ENCODE data around the gene ZBTB20.
A peak's percentile ranks its signal among the peaks of the same experiment; 100 is the strongest.

The ZBTB20 gene

DNA sequence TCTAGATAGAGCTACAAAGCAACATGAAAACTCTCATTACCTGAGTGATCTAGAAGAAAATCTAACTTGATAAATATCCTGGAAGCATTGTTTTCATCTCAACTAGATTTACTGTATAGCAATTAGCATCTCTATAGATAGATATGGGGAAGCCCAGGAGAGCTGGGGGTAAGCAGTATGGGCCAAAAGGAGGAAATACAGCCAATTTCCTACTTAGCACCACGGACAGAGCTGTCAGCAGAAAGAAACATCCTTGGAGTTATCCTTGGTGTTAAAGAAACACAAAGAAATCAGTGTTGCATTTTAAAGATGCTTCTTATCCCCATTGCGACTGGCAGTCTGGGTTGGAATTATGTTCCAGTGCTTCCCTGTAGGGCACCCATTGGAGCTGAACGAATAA is 727.0 kb downstream of the ZBTB20 start:
- no peak for DNase-seq

DNA sequence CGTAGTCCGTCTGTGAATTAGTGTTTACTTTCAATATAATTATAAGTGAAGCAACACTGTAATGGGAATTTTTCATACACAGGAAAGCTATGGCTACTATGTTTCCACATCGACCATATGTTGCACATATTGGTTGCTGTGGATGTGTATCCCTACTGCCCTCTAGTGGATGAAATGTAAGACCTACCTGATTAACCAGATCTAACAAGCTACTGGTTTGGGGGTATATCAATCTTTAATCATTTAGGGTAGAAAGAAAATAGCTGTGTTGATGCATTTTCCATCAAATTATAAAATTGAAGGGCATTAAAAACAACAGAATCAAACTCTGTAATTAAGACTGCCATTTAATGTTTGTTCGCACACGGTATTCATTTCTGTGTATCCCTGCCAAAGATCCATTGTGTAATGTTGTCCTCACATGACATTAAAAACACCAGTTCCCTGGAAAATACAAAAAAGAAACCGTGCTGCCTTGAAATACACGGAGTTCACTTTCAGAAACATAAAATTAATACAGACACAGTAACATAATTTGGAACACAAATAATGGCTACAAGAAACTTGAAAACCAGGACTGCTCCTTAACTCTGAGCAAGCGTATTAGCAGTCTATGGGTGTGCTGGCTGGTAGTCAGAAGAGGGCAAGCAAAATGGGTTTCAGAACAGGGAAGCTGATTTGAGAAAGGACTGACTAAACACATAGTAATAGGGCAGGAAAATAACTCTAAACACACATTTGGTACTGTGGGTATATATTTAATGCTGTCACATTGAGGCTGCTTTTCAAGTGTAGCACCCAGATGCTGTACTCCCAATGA is 728.2 kb downstream of the ZBTB20 start:
- no peak for DNase-seq

DNA sequence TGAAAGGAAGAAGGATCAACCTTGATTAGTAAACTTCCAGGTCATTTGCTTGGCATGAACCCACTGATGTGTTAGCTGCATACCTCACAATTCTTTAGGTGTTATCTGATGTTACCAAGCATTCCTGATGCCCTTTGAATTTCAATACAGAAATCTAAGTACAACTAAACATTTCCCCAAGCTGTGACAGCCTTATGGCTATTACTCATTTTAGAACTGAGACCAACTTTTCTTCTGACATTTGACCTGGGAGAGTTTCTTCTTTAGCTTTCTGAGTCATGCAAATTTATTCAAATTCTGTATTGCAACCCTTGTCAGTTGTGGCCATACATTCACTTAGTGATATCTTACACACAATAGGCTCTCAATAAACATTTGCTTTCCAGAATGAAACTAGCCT is 729.0 kb downstream of the ZBTB20 start:
- DNase-seq = no peak

DNA sequence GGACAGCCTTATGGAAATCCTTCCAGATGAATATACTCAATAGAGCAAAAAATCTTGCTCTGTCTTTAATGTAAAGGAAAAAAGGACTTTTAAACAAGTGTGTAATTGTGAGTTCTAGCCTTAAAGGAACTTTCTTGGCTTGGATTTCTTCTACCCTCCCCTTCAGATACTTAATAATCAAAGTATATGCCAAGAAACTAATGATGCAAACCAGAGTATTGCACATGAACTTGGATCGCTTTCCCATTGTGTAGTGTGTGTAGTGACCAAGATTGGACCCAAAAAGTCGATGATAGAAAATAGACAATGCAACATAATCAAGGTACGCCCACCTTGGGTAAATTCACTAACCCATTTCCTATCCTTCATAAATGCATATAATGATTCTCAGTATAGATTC is 729.4 kb downstream of the ZBTB20 start:
- no peak for DNase-seq

DNA sequence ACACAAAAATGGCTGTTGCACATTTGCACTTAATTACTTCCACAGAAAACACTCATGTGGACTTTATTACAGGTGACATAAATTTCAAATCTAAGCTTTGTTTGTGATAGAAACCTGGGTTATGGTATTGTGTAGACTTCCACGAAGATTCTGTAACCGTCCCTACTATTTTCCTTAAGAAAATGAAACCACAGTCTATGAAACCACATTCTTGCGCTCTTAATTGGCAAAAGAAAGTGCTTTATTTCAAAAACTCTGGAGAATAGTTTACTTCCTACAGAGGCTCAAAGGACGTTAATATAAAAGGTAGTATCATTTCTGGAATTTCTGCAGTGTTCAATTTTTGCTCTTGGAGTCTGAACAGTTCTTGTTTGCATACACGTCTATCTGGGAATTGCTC is 729.8 kb downstream of the ZBTB20 start:
- no peak for DNase-seq

DNA sequence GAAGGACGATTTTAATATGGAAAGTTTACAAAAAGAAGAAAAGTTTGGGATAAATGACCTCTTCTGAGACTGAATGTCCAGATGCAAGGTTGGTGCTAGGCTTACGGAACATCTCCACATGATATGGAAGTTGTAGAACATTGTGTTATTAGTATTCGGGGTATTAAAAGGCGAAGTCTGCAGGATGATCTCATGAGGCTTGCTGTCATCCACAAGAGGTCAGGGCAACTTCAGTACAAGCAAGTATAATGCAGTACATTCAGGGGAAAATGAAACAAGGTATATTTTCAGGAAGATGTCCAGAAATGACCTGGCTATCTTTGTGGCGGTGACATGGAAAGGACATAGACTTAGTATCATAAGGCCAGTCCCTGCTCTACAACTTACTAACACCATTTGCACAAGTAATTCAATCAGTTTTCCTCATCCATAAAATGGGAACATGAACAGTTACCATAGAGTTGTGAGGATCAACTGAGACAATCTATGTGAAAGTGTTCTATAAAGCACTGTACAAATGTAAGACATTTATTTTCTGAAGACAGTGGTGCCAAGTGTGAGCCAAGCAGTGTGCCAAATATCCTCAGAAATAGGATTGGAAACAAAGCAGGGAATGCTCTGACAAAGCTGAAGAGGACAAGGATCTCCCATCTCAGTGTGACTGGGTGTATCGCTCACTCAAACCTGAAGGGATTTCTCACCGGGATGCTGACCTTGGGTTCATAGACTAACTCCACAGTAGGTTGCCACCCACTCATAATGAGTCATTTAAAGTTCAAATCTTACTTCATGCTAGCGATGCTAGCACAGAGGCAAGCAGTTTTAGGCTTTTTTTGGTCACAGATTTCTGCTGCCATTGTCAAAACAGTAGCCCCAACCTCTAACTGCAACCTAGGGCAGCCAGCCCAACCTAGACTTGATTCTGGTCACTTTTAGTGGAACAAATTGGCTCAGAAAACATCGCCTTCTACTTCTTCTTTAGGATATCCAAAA is 735.0 kb downstream of the ZBTB20 start:
- DNase-seq = peak; percentile 44

DNA sequence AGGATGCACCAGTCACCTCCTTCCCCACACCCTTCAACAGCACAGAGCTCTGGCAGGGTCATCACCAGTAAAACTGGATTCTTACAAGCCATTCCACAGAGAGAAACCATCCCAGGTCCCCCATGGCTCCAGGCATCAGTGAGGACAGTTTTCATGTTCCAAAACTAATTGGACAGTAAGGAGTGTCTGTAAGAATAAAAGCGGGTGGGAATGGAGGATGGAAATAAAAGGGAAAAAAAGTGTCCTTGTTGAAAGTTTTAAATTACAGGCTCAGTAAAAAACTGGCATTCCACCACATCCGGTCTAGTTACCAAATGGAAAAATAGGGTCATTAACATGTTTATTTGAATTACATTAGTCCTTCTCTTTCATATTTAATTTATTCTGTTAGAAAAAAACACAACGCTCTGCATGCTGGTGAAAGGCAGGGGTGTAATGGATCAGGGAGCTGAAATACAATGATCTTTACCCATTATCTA is 735.9 kb downstream of the ZBTB20 start:
- no peak for DNase-seq

DNA sequence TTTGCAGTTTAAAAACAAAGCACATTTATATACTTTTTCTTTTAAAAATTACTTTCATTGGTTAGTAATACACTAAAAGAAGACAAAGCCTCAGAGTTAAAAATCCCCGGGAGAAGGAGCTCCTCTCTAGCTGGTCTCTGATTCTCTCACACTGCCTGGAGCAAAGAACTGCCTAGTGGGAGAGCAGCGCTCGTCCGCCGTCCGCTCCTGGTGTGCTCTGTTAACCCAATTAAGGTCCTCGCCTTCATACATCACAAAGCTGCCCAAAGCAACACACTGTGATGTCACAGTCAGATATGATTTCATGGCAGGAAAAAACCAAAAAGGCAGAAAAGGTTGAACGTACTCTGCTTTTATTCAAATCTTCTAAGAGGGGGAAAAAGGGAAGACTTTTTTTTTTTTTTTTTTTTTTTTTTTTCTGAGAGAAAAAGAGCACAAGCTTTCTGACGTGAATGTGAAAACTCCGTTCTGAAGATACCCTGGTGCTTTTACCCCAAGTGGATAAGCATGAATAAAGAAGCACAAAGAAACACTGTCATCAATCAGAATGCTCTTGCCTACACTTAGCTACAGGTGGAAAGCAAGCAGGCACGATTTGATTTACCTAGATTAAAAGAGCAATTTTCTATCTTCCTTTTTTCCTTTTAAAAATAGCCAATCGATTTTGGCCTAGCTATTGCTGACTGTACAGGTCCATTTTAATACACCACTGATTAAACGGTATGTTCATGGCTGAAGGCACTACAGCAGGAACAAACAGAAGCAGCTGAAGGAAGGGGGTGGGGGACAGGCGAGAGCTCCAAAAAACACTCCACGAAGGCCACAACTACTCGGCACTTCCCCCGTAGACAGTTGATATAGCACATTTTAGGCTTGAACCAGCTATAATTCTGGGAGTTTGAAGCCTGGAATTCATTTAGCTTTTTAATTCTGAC is 738.1 kb downstream of the ZBTB20 start:
- no peak for DNase-seq

DNA sequence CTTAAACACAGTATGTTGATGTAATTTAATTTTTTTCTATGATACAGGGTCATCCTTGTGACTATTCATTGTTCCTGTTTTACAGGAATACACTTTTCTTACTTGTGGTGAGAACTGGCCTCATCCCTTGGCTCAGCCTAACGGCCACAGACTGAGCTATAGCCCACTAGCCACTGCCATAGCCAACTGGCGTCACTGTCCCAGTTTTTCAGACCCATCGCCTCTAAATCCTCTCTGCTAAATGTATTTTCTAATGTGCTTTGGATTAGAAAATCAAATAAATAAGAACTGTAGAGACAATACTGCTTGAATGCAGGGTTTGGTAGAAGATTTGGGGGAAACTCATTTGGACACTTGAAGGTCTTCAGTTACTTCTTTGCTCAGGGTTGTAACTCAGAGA is 740.2 kb downstream of the ZBTB20 start:
- no peak for DNase-seq

DNA sequence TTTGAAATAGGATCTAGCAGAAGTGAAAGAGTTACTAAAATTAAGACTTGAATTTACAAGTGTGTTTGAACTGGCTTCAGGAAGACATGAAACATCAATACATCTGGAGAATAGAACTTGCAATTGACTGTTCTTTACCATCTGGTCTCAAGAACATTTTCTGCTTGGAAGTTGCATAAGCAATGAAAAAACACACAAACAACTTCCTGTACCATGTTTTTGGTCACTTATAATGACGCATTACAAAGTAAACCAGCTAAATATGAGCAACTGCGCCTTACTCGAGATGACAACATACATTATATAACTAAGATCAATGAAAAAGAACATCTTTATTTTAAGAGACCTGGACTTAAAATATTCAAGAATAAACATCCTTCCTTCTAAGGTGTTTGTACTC is 740.8 kb downstream of the ZBTB20 start:
- DNase-seq = no peak

DNA sequence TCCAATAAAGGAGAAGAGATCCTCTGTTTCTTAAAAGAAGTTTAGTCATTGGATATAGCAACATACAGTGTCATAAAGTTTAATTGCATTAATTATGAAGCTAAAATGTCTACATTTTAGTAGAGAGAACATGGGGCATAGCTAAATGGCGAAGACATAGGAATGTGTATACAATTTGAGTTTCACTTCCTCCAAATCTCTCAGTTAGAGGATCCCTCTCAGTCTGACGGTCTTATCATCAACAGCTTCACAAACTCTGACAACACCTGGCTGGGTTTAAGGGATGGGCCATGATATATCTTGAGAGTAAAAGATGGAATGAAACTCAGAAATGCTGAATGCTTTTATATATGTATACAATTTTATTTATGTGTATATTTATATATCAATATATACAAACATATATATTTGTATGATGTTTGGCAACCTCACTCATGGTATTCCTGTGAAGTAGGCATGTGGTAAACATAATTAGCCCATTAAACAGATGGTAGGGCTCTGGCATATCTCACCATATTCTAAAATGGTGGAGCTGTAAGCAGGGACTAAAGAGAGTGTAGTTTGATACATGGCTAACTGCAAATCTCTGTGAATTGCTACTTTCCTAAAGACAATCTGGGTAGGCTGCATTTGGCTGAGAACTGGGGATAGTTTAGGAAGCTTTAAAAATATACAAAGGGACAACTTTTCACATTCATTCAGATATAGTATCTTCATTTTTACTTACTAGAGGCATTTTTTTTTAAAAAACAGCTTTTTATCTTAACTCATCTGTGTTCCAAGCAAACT is 741.7 kb downstream of the ZBTB20 start:
- no peak for DNase-seq

DNA sequence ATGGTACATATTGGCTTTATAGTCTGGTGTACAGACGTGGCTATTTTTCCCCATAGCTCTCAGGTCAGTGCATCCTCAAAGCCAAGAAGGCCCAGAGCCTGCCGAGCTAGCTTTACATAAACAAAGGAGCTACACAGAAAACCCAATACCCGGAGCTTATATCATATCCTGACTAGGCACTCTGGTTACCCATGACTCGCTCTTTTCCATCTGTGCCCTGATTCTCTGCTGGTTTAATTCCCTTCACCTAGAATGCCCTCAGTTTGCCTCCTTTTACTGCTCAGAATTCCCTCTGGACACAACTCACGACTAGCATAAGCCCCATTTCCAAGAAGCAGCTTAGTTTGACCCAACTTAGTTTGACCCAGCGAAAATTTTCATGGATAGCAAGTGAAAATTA is 742.5 kb downstream of the ZBTB20 start:
- no peak for DNase-seq

DNA sequence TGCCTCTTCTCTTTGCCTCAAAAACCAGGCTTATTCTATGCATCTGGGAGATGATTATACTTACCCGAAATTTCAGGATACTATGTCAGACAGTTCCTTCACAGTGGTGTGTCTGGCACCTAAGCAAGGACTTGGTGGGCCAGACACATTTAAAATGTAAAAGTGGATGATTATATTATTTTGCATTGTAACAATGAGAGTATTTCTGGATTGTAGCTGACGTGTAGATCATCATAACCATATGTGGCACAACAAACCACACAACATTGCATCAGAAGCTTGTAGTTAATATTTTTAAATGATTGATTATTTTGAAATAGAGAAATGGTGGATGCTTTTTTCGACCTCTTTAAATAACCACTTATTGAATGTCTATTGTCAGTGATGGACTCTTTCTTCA is 744.2 kb downstream of the ZBTB20 start:
- DNase-seq = no peak

DNA sequence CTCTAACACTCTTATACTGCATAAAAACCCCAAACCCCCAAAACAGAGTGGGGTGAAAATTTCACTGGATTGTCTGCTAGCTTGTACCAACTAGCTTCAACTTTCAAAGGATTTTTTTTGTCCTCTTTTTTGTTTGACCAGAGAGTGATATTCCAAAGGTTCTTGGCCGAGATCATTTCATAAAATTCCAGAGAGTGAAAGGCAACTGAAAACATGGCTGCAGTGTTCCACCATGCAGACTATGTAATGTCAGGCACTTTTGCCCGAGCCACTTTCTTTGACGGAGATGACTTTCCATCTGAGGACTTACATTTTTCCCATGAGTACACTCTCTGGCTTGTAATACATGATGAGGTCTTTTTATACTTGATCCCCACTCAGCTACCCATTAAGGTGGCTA is 745.7 kb downstream of the ZBTB20 start:
- DNase-seq = no peak

DNA sequence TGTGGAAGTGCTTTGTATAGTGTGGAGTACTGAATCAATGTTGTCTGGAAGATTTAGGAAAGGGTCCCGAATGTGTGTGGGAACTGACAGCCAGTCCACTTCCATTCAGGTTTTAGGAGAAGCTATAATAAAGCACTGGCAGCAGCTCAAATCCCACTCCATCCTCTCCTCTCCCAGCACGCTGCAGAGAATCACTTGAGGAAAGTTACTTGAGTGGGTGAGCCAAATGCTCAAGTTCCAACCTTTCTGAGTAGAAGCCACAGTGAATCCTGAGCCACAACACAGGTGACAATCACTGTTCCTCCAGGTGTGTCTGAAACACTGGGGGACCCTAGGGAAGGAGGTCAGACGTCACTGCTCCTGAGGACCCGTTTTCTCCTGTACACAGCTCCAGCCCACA is 746.7 kb downstream of the ZBTB20 start:
- no peak for DNase-seq

DNA sequence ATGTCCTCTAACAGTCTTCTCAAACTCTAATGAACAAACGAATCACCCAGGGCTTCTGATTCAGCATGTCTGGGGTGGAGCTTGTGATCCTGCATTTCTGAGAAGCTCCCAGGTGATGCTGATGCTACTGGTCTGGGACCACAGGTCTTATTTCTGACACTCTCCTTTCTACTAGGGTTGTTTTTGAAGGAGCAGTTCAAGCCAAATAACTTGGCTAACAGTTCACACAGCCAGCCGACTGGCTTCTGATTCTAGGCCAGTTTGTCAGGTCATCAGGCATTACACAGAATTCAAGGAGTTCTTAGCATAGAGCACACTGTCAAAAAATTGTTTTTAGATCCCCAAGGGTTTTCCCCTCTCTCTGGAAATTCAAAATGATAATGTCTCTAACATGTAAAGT is 752.5 kb downstream of the ZBTB20 start:
- DNase-seq = no peak

DNA sequence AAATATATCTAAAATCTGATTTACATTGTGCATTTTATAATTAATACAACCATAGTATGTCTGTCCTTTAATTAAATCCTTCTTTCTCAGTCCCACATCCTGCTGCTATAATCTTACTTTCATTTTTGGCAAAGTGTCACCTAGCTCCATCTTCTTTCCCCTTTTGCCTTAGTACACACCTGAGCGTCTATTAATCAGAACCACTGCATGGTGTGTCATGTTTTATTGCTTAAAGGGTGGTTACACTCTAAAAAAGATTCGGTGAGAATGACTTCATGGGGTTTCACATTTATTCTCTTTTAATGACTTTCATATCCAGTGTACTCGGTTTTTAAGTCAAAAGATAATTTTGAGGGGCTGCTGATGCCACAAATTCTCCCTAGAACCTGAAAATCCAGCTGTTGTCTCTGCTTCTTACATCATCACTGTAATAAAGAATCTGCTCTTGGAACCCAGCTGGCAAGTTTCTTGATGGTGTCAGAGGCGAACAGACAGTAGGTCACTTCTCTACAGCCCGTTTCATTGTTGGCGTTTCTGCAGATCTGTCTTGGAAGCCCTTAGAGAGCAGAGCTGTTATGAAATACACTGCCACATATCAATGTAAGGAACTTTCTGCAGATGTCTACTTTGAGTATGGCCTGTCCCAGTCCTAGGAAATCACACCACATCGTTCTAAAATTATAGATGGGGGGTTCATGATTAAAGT is 753.6 kb downstream of the ZBTB20 start:
- DNase-seq = no peak

DNA sequence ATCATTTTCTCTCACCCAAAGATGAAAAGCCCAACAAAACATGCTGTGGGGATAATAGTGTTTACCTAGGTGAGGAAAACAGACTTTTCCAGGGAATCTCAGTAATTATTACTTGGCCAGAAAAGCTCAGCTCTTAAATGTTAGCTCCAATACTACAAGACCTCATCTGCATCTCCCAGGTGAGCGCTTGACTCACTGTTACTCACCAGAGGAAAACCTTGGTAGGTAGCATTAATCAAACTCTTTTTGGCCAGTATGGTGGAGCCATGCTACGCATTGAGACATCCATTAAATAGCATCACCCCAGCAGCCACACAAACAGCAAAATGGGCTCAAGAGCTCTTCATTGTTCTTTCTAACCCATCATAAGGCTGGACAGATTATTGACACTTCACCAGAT is 754.3 kb downstream of the ZBTB20 start:
- DNase-seq = no peak

DNA sequence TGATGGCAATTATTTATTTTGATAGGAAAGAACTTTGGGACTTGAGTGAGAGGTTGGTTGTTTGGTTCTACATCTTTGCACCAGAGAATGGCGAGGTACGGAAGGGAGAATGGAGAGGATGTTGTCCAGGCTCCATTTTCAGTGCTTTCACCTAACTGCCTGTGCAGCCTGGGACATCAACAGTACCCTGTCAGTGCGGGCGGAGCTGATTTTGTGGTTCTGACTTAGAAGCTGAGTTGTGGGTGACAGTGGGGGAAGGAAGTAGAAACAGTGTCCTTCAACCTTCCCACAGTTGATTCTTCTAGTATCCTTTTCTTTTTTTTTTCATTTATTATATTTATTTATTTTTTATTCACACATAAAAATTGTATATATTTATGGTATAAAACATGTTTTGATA is 757.9 kb downstream of the ZBTB20 start:
- DNase-seq = peak; percentile 20

DNA sequence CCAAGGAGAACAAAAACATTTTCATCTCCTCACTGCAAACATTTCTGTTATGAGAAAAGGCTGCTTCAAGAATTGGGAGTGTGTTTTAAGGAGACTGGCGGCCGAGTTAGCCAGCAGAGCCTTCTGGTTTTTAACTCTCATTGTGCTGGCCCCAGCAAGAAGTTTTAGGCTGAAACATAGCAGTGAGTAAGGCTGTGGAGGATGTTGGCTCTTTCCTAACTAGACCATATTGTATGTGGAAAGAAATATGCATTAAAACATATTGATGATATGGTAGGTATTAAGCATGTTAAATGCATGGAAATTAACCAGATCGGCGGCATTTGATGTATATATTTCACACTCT is 762.6 kb downstream of the ZBTB20 start:
- DNase-seq = no peak

DNA sequence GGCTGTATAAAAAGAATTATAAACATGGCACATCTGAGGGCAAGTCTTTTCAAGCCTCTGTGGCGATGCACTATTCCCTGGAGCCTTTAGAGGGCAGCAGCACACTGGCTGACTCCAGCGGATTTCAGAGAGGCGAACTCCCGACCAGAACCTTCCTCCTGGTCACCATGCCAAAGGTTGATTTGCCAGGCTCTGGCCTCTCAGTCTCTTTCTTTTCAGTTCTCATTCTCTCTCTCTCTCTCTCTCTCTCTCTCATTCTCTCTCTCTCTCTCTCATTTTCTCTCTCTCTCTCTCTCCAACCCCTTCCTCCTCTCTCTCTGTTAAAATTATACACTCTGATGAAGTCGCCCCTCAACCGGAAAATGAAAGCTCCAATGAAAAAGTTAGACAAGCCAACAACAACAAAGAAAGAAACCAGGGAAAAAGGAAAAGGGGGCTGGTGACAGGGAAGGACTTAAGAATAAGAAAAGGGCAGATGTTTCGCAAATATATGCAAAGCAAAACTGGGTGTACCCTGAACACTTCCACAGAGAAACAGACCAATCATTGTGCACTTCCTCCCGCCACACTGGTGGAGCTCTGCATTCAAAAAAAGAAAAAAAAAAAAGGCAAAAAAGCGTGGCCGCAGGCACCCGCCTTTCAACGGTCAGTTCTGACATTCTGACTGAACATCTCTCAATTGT is 763.1 kb downstream of the ZBTB20 start:
- DNase-seq = peak; percentile 82

Measured in activated CD4-positive, alpha-beta T cell treated with anti-CD3 and anti-CD28 coated beads for 48 hours (primary cell).